HG03060 (cell line): ENCODE results near the gene ALDH1L1.
"Not testable (repeated sequence)": the region's sequence is repeated elsewhere in the genome, so short reads cannot be mapped to it uniquely, and the experiment has no call there.

Experiments
- ATAC-seq: cut with Tn5 transposase; IDR thresholded peaks from one replicate; pipeline ENCODE4 v1.9.1; 2021; ENCODE audit warnings: low read depth, moderate number of reproducible peaks; ENCODE audit not compliant: unreplicated experiment

Gene ALDH1L1

GRCh38 chr3:126085841-126086240 lies 94.5 kb downstream of the ALDH1L1 start:
- no peak for ATAC-seq

- ATAC-seq: no peak
Measured at GRCh38 chr3:126085276-126085675, 95.1 kb downstream of the ALDH1L1 start.

GRCh38 chr3:126084768-126085180 lies 95.6 kb downstream of the ALDH1L1 start:
- ATAC-seq: no peak

- ATAC-seq: peak; percentile 64
Measured at GRCh38 chr3:126083913-126084767, 96.2 kb downstream of the ALDH1L1 start, which contains the start of gene SLC41A3. SLC41A3 (minus strand) TSS chr3:126084124; CDS start chr3:126068219, 15,905 bp downstream.

- ATAC-seq: no peak
Measured at GRCh38 chr3:126083511-126083912, 96.9 kb downstream of the ALDH1L1 start.

- no peak for ATAC-seq
Measured at GRCh38 chr3:126083138-126083445, 97.3 kb downstream of the ALDH1L1 start.

- ATAC-seq: no peak
Measured at GRCh38 chr3:126082362-126083137, 97.8 kb downstream of the ALDH1L1 start.

- ATAC-seq: no peak
Measured at GRCh38 chr3:126081618-126082361, 98.6 kb downstream of the ALDH1L1 start.

- ATAC-seq: no peak
Measured at GRCh38 chr3:126080970-126081369, 99.4 kb downstream of the ALDH1L1 start.

- ATAC-seq: no peak
Measured at GRCh38 chr3:126078866-126079265, 101.5 kb downstream of the ALDH1L1 start.

- ATAC-seq: no peak
Measured at GRCh38 chr3:126077754-126078153, 102.6 kb downstream of the ALDH1L1 start.

- no peak for ATAC-seq
Measured at GRCh38 chr3:126076140-126076539, 104.2 kb downstream of the ALDH1L1 start.

- no peak for ATAC-seq
Measured at GRCh38 chr3:126070146-126070545, 110.2 kb downstream of the ALDH1L1 start.

- ATAC-seq: no peak
Measured at GRCh38 chr3:126067959-126068358, 112.4 kb downstream of the ALDH1L1 start.

GRCh38 chr3:126066676-126067075 lies 113.7 kb downstream of the ALDH1L1 start:
- not testable (repeated sequence) for ATAC-seq

GRCh38 chr3:126065876-126066275 lies 114.5 kb downstream of the ALDH1L1 start:
- no peak for ATAC-seq

GRCh38 chr3:126064627-126065258 lies 115.6 kb downstream of the ALDH1L1 start:
- ATAC-seq: no peak

GRCh38 chr3:126063358-126063965 lies 116.9 kb downstream of the ALDH1L1 start:
- ATAC-seq: no peak

- no peak for ATAC-seq
Measured at GRCh38 chr3:126061301-126062032, 118.9 kb downstream of the ALDH1L1 start.
